ENCODE results near the gene CFAP91. TPM values are rescaled to one million over a fixed set of nuclear protein-coding genes. Genes with fewer than 3 reads are reported as not detected.

The CFAP91 gene
- total RNA-seq, 4 donors from 2014 or later, result 2.6 to 7.8 (median 4.1) TPM

DNA sequence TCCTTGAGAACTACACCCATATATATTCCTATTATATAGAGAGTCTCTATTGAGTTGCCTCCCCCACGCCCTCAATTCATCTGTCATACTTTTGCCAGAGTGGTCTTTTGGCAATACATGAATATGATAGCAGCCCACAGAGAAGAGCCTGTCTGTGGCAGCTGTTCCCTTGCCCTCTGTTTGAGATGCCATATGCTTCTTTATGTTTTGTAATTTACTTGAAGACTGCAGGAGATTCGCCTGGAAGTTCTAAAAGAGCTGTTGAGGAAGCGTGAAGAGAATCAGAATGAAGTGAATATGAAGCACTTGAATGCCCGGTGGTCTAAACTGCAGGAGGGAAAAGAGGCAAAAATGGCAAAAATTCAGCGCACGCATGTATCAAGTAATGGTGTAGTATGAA lies 27.2 kb downstream of the CFAP91 start:
- WGBS, 2 donors (ENCODE audit: low coverage in 1 of 2), result 91 to 95% methylated on average over 4 to 6 of the region's 6 CpGs
- TF ChIP-seq, protein P1, sequence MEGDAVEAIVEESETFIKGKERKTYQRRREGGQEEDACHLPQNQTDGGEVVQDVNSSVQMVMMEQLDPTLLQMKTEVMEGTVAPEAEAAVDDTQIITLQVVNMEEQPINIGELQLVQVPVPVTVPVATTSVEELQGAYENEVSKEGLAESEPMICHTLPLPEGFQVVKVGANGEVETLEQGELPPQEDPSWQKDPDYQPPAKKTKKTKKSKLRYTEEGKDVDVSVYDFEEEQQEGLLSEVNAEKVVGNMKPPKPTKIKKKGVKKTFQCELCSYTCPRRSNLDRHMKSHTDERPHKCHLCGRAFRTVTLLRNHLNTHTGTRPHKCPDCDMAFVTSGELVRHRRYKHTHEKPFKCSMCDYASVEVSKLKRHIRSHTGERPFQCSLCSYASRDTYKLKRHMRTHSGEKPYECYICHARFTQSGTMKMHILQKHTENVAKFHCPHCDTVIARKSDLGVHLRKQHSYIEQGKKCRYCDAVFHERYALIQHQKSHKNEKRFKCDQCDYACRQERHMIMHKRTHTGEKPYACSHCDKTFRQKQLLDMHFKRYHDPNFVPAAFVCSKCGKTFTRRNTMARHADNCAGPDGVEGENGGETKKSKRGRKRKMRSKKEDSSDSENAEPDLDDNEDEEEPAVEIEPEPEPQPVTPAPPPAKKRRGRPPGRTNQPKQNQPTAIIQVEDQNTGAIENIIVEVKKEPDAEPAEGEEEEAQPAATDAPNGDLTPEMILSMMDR (IDR thresholded peaks at IDR 0.05), result no peak
- TF ChIP-seq EP300 (IDR thresholded peaks at IDR 0.05), result no peak
- TF ChIP-seq POLR2AphosphoS5 (IDR thresholded peaks at IDR 0.05), result no peak
- TF ChIP-seq POLR2A (IDR thresholded peaks at IDR 0.05), result no peak
- Histone ChIP-seq H3K4me1 (no peaks in the 10 kb centered on the region), H3K36me3 (peaks cover 0 to 21% of the 10 kb centered on the region in 2 donors), H3K4me3 (no peak overlapping the region), H3K9me3 (no peaks in the 10 kb centered on the region), H3K27ac (no peak overlapping the region), H3K27me3 (no peaks in the 10 kb centered on the region)
- no peak for ATAC-seq

DNA sequence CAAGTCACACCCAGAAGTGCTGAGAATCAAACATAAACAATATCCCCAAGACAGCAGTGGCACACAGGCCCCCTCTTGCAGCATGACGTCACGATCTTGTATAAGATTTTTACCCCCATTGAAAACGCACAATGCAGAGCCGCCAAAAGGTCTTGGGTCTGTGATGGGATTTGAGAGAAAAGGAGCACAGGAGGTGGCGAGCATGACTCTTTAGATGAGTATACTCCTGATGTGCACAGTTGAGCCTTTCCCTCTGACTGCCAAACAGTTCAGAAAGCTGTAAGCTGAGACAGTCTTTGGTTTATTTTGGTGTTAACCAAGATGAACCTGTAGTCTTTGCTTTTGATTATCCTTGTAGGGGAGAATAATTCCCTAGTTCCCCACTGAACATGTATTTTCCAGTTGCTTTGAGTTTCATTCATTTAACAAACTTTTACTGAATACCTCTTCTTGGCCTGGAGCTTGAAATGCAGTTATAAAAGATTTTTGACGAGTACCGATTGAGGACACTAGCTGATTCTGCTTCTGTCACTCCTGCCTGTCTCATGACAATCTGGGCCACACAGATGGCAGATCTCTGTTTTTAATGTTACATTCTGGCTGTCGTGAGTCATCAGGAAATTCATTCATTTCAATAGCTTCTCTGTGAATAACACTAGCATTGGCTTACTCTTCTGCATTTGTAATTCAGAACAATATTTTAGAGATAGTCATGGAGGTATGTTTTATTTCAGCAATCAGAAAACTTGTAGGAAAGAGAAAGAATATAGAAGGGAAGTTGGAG lies 28.9 kb downstream of the CFAP91 start:
- peaks cover 0 to 16% of the 10 kb centered on the region in 2 donors for H3K36me3 ChIP-seq
- H3K4me1 ChIP-seq, result no peaks in the 10 kb centered on the region
- no peak for ATAC-seq
- H3K4me3 ChIP-seq, result no peak overlapping the region
- H3K27me3 ChIP-seq, result no peaks in the 10 kb centered on the region
- TF ChIP-seq POLR2AphosphoS5 (IDR thresholded peaks at IDR 0.05) (no peak), EP300 (IDR thresholded peaks at IDR 0.05) (no peak), POLR2A (IDR thresholded peaks at IDR 0.05) (no peak)
- TF ChIP-seq, protein P1 (IDR thresholded peaks at IDR 0.05), result no peak
- WGBS, 2 donors (ENCODE audit: low coverage in 1 of 2), result 74 to 76% methylated on average over 5 to 8 of the region's 8 CpGs
- no peaks in the 10 kb centered on the region for H3K9me3 ChIP-seq
- H3K27ac ChIP-seq, result no peak overlapping the region

DNA sequence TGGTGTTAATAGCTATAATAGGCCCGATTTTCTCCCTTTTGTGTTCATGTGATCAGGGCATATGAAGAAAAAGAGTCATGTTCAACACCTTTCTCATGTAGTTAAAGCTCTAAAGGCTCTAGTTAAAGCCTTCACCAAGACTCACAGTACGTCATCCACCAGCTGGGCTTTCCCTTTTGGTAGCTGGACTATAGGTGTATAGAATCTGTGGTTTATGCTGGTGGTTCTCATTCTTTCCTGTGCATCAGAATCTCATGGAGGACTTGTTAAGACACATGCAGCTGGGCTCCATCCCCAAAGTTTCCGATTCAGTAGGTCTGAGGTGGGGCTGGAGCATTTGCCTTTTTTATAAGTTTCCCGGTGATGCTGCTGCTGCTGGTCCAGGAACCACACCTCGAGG lies 31.0 kb downstream of the CFAP91 start:
- WGBS, 2 donors (ENCODE audit: low coverage in 1 of 2), result 88% methylated on average over 5 of the region's 5 CpGs
- TF ChIP-seq POLR2A (IDR thresholded peaks at IDR 0.05), result no peak
- no peak for TF ChIP-seq POLR2AphosphoS5 (IDR thresholded peaks at IDR 0.05)
- no peak for TF ChIP-seq EP300 (IDR thresholded peaks at IDR 0.05)
- TF ChIP-seq, protein P1 (IDR thresholded peaks at IDR 0.05), result no peak
- no peaks in the 10 kb centered on the region for H3K27me3 ChIP-seq
- no peak overlapping the region for H3K27ac ChIP-seq
- H3K4me1 ChIP-seq, result no peaks in the 10 kb centered on the region
- peaks cover 0 to 11% of the 10 kb centered on the region in 2 donors for H3K36me3 ChIP-seq
- H3K9me3 ChIP-seq, result no peaks in the 10 kb centered on the region
- H3K4me3 ChIP-seq, result no peak overlapping the region
- no peak for ATAC-seq

DNA sequence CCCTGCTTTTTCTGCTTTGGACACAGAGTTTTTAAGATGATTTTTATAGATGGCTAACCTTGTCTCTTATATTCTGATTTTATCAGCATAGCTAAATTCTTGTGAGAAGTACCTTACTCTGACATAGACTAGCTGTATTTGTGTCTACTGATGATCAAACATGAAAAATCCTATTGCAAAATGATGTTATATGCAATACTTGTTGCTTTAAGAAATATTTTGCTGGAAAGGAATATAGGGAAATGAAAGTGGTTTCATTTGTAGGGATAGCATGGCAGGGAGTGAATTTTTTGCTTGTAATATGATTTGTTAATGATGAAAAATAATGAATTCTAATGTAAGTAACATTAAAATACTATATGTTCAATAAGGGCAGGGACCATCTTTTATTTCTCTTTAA lies 35.9 kb downstream of the CFAP91 start:
- Histone ChIP-seq H3K4me3 (no peak overlapping the region), H3K36me3 (peaks cover 0 to 25% of the 10 kb centered on the region in 2 donors), H3K27me3 (no peaks in the 10 kb centered on the region), H3K9me3 (no peaks in the 10 kb centered on the region), H3K4me1 (no peaks in the 10 kb centered on the region), H3K27ac (no peak overlapping the region)
- TF ChIP-seq, protein P1 (IDR thresholded peaks at IDR 0.05), result no peak
- TF ChIP-seq POLR2A (IDR thresholded peaks at IDR 0.05), result no peak
- TF ChIP-seq POLR2AphosphoS5 (IDR thresholded peaks at IDR 0.05), result no peak
- TF ChIP-seq EP300 (IDR thresholded peaks at IDR 0.05), result no peak
- ATAC-seq, result no peak

Measured in gastroesophageal sphincter (tissue), 4 donors.